Mesodermal cell (in vitro differentiated cells): ENCODE data around the gene MYO16.

Experiments
- H3K27ac ChIP-seq: 2 replicates; pipeline ENCODE4 v1.7.0; 2013; ENCODE audit warnings: mild to moderate bottlenecking, low read depth, low read length, moderate library complexity; ENCODE audit not compliant: severe bottlenecking
- H3K36me3 ChIP-seq: 2 replicates; pipeline ENCODE4 v1.7.1; 2013; ENCODE audit warnings: mild to moderate bottlenecking, low read length, moderate library complexity; ENCODE audit not compliant: control insufficient read depth, insufficient read depth
- H3K4me1 ChIP-seq: one replicate; pipeline ENCODE4 v1.7.1; 2013; ENCODE audit warnings: mild to moderate bottlenecking, low read length; ENCODE audit not compliant: insufficient read depth, control insufficient read depth, poor library complexity, severe bottlenecking
- H3K4me3 ChIP-seq: 2 replicates; pipeline ENCODE4 v1.7.0; 2013; ENCODE audit warnings: low read length, control low read depth, mild to moderate bottlenecking; ENCODE audit not compliant: insufficient read depth, poor library complexity, severe bottlenecking; ENCODE audit errors: extremely low read depth
- H3K9me3 ChIP-seq: 2 replicates; pipeline ENCODE4 v1.7.1; 2013; ENCODE audit warnings: mild to moderate bottlenecking, low read length, moderate library complexity; ENCODE audit not compliant: control insufficient read depth
- WGBS, 2 experiments: methylation state at CpG; one replicate each; pipeline ENCODE4 v1.1.5; 2013; ENCODE audit warnings: missing lambda C conversion rate in 2 of 2; ENCODE audit not compliant: insufficient coverage in 2 of 2; 5-methylcytosine and 5-hydroxymethylcytosine counted together

MYO16 gene

GRCh38 chr13:108686027-108686426, 56.6 kb downstream of the MYO16 start:
- peaks cover 6% of the 10 kb centered on the region for H3K4me1 ChIP-seq
- 80 to 100% methylated on average over 1 of the region's 5 CpGs for WGBS, 2 experiments

GRCh38 chr13:108690726-108691125, 61.3 kb downstream of the MYO16 start:
- no peaks in the 10 kb centered on the region for H3K9me3 ChIP-seq
- H3K4me1 ChIP-seq = no peaks in the 10 kb centered on the region
- no peaks in the 10 kb centered on the region for H3K36me3 ChIP-seq
- no peak overlapping the region for H3K4me3 ChIP-seq
- WGBS, 2 experiments = no CpG with 5 or more reads among the region's 1 CpG
- H3K27ac ChIP-seq = no peak overlapping the region

More at GRCh38 chr13:108686027-108686426, 56.6 kb downstream of the MYO16 start:
- Histone ChIP-seq H3K9me3 (no peaks in the 10 kb centered on the region), H3K36me3 (no peaks in the 10 kb centered on the region), H3K4me3 (no peak overlapping the region), H3K27ac (no peak overlapping the region)

- Histone ChIP-seq H3K27ac (no peak overlapping the region), H3K9me3 (peaks cover 4% of the 10 kb centered on the region), H3K4me1 (no peaks in the 10 kb centered on the region), H3K4me3 (no peak overlapping the region), H3K36me3 (no peaks in the 10 kb centered on the region)
- 75 to 96% methylated on average over 1 to 4 of the region's 9 CpGs for WGBS, 2 experiments
These were observed 71.2 kb downstream of the MYO16 start for GRCh38 chr13:108700422-108701170.

DNA sequence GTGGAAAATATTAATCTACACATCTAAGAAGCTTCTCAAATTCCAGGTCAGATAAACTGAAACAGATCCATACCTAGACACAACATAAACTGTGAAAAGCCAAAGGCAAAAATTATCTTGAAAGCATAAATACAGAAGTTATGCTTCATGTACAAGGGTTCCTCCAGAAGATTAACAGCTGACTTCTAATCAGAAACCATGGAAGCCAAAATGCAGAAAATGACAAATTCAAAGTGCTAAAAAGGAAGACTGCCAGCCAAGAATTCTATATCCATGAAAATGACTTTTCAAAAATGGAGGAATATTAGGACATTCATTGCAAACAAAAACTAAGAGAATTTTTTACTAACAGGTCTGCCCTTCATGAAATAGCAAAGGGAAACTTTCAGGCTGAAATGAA, 72.8 kb downstream of the MYO16 start:
- H3K36me3 ChIP-seq = no peaks in the 10 kb centered on the region
- H3K9me3 ChIP-seq = peaks cover 4% of the 10 kb centered on the region
- H3K4me1 ChIP-seq = no peaks in the 10 kb centered on the region
- no peak overlapping the region for H3K27ac ChIP-seq
- no peak overlapping the region for H3K4me3 ChIP-seq

DNA sequence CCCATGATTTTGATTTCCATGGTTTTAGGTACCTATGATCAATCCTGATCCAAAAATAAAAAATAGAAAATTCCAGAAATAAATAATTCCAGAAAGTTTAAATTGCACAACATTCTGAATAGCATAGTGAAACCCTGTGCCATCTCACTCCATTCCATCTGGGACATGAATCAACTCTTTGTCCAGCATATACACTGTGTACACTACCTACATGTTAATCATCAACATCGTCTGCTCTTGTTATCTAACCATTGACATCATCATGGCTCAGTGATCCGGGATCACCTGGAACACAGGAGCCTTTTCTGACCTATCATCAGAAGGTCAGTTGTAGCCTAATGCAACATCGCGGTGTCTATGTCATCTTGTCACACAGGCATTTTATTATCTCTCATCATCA, 75.6 kb downstream of the MYO16 start:
- no peak overlapping the region for H3K4me3 ChIP-seq
- H3K9me3 ChIP-seq = peaks cover 4% of the 10 kb centered on the region
- no peaks in the 10 kb centered on the region for H3K4me1 ChIP-seq
- no peaks in the 10 kb centered on the region for H3K36me3 ChIP-seq
- 85 to 92% methylated on average over 2 to 4 of the region's 4 CpGs for WGBS, 2 experiments
- no peak overlapping the region for H3K27ac ChIP-seq

- H3K36me3 ChIP-seq = no peaks in the 10 kb centered on the region
- no peak overlapping the region for H3K4me3 ChIP-seq
- WGBS, 2 experiments = 100% methylated on average over 1 of the region's 1 CpG; no CpG with 5 or more reads in 1 of the 2 experiments
- H3K4me1 ChIP-seq = no peaks in the 10 kb centered on the region
- no peak overlapping the region for H3K27ac ChIP-seq
- H3K9me3 ChIP-seq = no peaks in the 10 kb centered on the region
These were observed 78.2 kb downstream of the MYO16 start for GRCh38 chr13:108707584-108707983.

DNA sequence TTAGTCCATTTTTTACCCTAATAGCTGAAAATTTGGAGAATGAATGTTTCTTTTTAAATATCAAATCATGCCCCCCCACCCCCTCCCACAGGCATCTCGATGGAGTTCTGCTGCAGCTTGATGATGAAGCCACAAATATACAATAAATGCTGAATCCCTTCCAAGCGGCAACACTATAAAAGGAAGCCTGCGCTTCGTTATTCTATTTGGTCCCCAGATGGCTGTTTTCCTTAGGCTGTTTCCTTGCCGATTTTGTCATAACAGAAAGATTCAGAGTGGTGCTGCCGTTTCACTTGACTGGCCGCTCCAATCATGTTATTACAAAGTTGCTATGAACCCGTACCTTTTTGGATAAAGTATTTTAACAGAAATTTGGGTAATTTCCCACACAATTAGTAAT, 79.5 kb downstream of the MYO16 start:
- WGBS, 2 experiments = 91 to 95% methylated on average over 5 of the region's 8 CpGs
- Histone ChIP-seq H3K9me3 (no peaks in the 10 kb centered on the region), H3K27ac (no peak overlapping the region), H3K4me1 (no peaks in the 10 kb centered on the region), H3K4me3 (no peak overlapping the region), H3K36me3 (no peaks in the 10 kb centered on the region)

GRCh38 chr13:108711386-108711785, 82.0 kb downstream of the MYO16 start:
- Histone ChIP-seq H3K9me3 (no peaks in the 10 kb centered on the region), H3K4me3 (no peak overlapping the region), H3K36me3 (no peaks in the 10 kb centered on the region), H3K27ac (no peak overlapping the region), H3K4me1 (no peaks in the 10 kb centered on the region)
- WGBS, 2 experiments = 98% methylated on average over 4 of the region's 6 CpGs; no CpG with 5 or more reads in 1 of the 2 experiments

DNA sequence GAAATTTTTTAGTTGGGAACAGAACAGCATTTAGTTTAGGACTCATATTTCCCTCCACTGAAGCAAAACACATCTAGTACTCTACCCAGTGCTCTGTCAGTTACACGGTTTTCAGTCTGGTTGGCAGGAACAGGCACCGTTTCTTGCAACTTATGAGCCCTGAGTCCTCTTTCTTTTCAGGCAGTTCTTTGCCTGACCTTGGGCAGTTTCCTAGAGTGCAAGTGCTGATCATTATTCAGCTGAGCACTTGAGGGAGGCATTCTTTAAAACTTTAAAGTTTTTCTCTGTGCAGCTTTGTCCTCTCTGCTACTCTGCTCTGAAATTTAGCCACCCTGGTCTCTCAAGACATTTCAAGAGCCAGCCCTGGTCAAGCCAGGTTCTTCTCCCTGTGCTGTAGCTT, 96.1 kb downstream of the MYO16 start:
- Histone ChIP-seq H3K27ac (no peak overlapping the region), H3K4me3 (no peak overlapping the region), H3K36me3 (no peaks in the 10 kb centered on the region), H3K4me1 (no peaks in the 10 kb centered on the region), H3K9me3 (no peaks in the 10 kb centered on the region)
- 85 to 86% methylated on average over 1 to 2 of the region's 2 CpGs for WGBS, 2 experiments

DNA sequence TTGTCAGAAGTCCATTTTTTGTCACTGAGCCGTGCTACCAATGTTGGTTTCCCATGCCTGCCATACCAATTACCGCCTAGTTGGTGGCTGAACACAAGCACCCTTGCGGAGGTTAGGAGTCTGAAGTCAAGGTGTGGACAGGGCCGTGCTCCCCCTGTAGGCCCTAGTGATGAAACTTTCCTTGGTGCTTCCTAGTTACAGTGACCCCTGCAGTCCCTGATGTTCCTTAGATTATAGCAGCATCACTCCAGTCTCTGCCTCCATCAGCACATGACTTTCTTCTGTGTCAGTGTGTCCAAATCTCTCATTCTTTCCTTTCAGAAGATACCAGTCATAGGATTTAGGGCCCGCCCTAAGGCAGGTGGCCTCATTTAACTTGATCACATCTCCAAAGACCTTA, 99.0 kb downstream of the MYO16 start:
- WGBS, 2 experiments = 53% methylated on average over 2 to 4 of the region's 5 CpGs

DNA sequence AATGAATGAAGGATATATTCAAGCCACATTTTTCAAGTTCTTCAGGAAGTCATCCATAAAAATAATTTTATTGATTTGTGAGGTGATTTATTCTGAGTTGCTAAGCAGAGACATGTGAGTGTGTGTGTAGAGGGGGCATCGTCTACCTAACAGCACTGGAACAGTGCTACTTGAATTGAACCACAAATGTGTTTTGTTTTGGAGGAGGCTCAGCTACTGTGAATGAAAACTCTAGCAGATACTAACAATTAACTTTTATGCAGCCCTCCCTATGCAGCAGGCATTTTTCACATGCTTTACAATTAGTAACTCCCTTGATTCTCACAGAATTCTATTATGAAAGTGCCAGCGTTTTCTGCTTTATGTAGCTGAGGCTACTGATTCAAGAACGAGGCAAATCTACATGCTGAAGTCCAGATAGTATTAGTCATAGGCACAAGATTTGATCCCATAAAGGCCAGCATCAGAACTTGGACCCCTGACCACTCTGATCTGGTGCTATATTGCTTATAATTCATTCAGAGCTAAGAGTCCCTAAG, 103.7 kb downstream of the MYO16 start:
- H3K9me3 ChIP-seq = no peaks in the 10 kb centered on the region
- H3K4me1 ChIP-seq = no peaks in the 10 kb centered on the region
- no peak overlapping the region for H3K4me3 ChIP-seq
- H3K36me3 ChIP-seq = no peaks in the 10 kb centered on the region
- no peak overlapping the region for H3K27ac ChIP-seq
- 29% methylated on average over 2 of the region's 3 CpGs; no CpG with 5 or more reads in 1 of the 2 experiments for WGBS, 2 experiments

More for the DNA sequence above, 99.0 kb downstream of the MYO16 start:
- H3K9me3 ChIP-seq = no peaks in the 10 kb centered on the region
- no peak overlapping the region for H3K27ac ChIP-seq
- H3K4me3 ChIP-seq = no peak overlapping the region
- H3K36me3 ChIP-seq = no peaks in the 10 kb centered on the region
- no peaks in the 10 kb centered on the region for H3K4me1 ChIP-seq
